ENCODE measurements around the gene TMPO. TPM values are rescaled to one million over a fixed set of nuclear protein-coding genes. Genes with fewer than 3 reads are reported as not detected.
"Not testable (repeated sequence)": the region's sequence is repeated elsewhere in the genome, so short reads cannot be mapped to it uniquely, and the experiment has no call there.

TMPO gene
- total RNA-seq, 1 experiment from 2014 or later, result 212 TPM

DNA sequence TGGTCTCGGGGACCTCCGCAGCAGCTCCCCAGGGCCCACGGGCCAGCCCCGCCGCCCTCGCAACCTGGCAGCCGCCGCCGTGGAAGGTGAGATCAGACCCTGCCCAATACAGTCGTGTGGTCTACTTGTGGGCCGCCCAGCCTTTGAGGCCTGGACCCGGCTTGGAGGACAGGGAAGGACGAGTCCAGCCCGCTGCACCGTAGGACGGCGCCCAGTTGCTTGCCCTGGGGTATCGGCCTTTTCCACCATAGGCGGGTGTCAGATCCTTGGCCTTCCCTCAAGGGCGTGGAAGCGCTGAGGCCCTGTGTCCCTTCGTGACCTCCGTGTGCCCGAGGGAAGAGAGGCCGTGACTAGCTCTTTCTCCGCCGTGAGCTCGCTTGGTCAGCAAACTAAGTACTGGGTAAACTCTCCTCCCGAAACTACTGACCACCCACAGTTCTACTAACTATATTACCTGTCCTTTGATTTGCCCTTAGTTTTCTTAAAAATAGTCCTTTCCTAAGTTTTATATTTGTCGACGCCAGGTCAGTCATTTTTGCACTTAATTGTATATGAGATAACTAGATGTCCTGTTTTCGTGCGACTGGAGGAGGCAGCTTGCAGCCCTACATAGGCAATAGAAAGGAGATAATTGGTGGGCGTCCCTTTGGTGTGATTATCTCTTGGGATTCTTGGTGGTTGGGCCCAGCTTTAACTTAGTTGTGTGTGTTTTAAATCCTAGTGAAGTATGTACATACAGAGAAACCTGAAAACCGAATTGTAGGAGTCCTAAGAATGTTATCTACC lies 78.9 kb downstream of the TMPO start:
- ChIA-PET POLR2A (interaction anchor here (1.2 to 3.7 kb wide), 5 partner anchors 12 to 58 kb away, joined by 3 to 33 read pairs (median 6); no protein-coding TSS in a partner anchor), CTCF (interaction anchor here (3.9 kb wide), 1 partner anchor 27 kb away, joined by 54 read pairs; no protein-coding TSS in a partner anchor)
- Histone ChIP-seq H3K36me3 (ENCODE audit: control insufficient read depth, insufficient read depth, low read length) (peaks cover 1% of the 10 kb centered on the region; the same call in 1 of the 2 replicates), H3K27me3 (replicated peaks; ENCODE audit: control insufficient read depth, insufficient read depth, low read length) (no peaks in the 10 kb centered on the region), H3K4me3 (ENCODE audit: low read depth, low read length) (peak overlapping the region; percentile 97), H3K9me3 (no peaks in the 10 kb centered on the region), H3K4me1 (peaks cover 17% of the 10 kb centered on the region)
- peak; percentile 24 to 37 for DNase-seq
- Mint-ChIP-seq H3K27me3 (ENCODE audit: insufficient read depth, unreplicated experiment) (no peaks in the 10 kb centered on the region), H3K27ac (ENCODE audit: unreplicated experiment) (peak overlapping the region; percentile 98), H3K4me3 (ENCODE audit: unreplicated experiment) (peak overlapping the region; percentile 98), H3K36me3 (ENCODE audit: insufficient read depth, unreplicated experiment) (peaks cover 64% of the 10 kb centered on the region), H3K4me1 (ENCODE audit: low read depth, unreplicated experiment) (peaks cover 7% of the 10 kb centered on the region), H3K9me3 (ENCODE audit: unreplicated experiment) (no peaks in the 10 kb centered on the region)
- TF ChIP-seq, protein P1, sequence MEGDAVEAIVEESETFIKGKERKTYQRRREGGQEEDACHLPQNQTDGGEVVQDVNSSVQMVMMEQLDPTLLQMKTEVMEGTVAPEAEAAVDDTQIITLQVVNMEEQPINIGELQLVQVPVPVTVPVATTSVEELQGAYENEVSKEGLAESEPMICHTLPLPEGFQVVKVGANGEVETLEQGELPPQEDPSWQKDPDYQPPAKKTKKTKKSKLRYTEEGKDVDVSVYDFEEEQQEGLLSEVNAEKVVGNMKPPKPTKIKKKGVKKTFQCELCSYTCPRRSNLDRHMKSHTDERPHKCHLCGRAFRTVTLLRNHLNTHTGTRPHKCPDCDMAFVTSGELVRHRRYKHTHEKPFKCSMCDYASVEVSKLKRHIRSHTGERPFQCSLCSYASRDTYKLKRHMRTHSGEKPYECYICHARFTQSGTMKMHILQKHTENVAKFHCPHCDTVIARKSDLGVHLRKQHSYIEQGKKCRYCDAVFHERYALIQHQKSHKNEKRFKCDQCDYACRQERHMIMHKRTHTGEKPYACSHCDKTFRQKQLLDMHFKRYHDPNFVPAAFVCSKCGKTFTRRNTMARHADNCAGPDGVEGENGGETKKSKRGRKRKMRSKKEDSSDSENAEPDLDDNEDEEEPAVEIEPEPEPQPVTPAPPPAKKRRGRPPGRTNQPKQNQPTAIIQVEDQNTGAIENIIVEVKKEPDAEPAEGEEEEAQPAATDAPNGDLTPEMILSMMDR (IDR thresholded peaks at IDR 0.05; ENCODE audit: insufficient read depth in 1 of 2, low read depth in 1 of 2, low read length in 1 of 2, severe bottlenecking in 1 of 2, unreplicated experiment in 1 of 2), result no peak
- intact Hi-C loops (cut with micrococcal nuclease; ENCODE audit: unreplicated experiment), result loop anchor here (2.0 kb wide), 1 partner anchor 61 kb away; no protein-coding TSS in a partner anchor
- no TSS peak for BruUV-seq (replicated peaks)

GRCh38 chr12:98595243-98595988 lies 80.0 kb downstream of the TMPO start:
- Histone ChIP-seq H3K36me3 (ENCODE audit: control insufficient read depth, insufficient read depth, low read length) (peaks cover 4% of the 10 kb centered on the region), H3K27me3 (replicated peaks; ENCODE audit: control insufficient read depth, insufficient read depth, low read length) (no peaks in the 10 kb centered on the region), H3K4me3 (ENCODE audit: low read depth, low read length) (peak overlapping the region; percentile 97), H3K9me3 (no peaks in the 10 kb centered on the region), H3K4me1 (peaks cover 17% of the 10 kb centered on the region)
- TF ChIP-seq, protein P1 (IDR thresholded peaks at IDR 0.05; ENCODE audit: insufficient read depth in 1 of 2, low read depth in 1 of 2, low read length in 1 of 2, severe bottlenecking in 1 of 2, unreplicated experiment in 1 of 2), result no peak
- Mint-ChIP-seq H3K27ac (ENCODE audit: unreplicated experiment) (peak overlapping the region; percentile 98), H3K36me3 (ENCODE audit: insufficient read depth, unreplicated experiment) (peaks cover 76% of the 10 kb centered on the region), H3K27me3 (ENCODE audit: insufficient read depth, unreplicated experiment) (no peaks in the 10 kb centered on the region), H3K9me3 (ENCODE audit: unreplicated experiment) (no peaks in the 10 kb centered on the region), H3K4me3 (ENCODE audit: unreplicated experiment) (peak overlapping the region; percentile 98), H3K4me1 (ENCODE audit: low read depth, unreplicated experiment) (peaks cover 7% of the 10 kb centered on the region)
- intact Hi-C loops (cut with micrococcal nuclease; ENCODE audit: unreplicated experiment), result loop anchor here (2.0 kb wide), 1 partner anchor 59 kb away; no protein-coding TSS in a partner anchor
- no peak for DNase-seq
- CTCF ChIA-PET, result interaction anchor here (3.9 kb wide), 1 partner anchor 28 kb away, joined by 54 read pairs; no protein-coding TSS in a partner anchor
- BruUV-seq (replicated peaks), result no TSS peak
- POLR2A ChIA-PET, result interaction anchor here (0.9 to 3.7 kb wide), 2 partner anchors 24 to 28 kb away, joined by 4 to 33 read pairs; no protein-coding TSS in a partner anchor

GRCh38 chr12:98597313-98597712 lies 81.9 kb downstream of the TMPO start:
- H3K4me3 ChIP-seq (ENCODE audit: low read depth, low read length); H3K4me1 ChIP-seq; H3K27ac Mint-ChIP-seq (ENCODE audit: unreplicated experiment); H3K36me3 ChIP-seq (ENCODE audit: control insufficient read depth, insufficient read depth, low read length); DNase-seq; H3K27me3 ChIP-seq (replicated peaks; ENCODE audit: control insufficient read depth, insufficient read depth, low read length); H3K4me1 Mint-ChIP-seq (ENCODE audit: low read depth, unreplicated experiment); H3K4me3 Mint-ChIP-seq (ENCODE audit: unreplicated experiment); POLR2A ChIA-PET; H3K9me3 ChIP-seq; CTCF ChIA-PET; intact Hi-C loops (cut with micrococcal nuclease; ENCODE audit: unreplicated experiment); BruUV-seq (replicated peaks); H3K27me3 Mint-ChIP-seq (ENCODE audit: insufficient read depth, unreplicated experiment); H3K9me3 Mint-ChIP-seq (ENCODE audit: unreplicated experiment): not testable (repeated sequence)
- peaks cover 95% of the 10 kb centered on the region for H3K36me3 Mint-ChIP-seq (ENCODE audit: insufficient read depth, unreplicated experiment)

Other genes starting within 250 kb of the TMPO start
- 888 and 920 TPM in 2 replicates for gene SLC25A3, start 78.1 kb downstream of the TMPO start, total RNA-seq (2022)
- gene IKBIP, start 129.2 kb downstream of the TMPO start, total RNA-seq (2022), result 9.9 and 10.9 TPM in 2 replicates
- gene APAF1, start 129.7 kb downstream of the TMPO start, total RNA-seq (2022), result 13.4 and 16.5 TPM in 2 replicates